GM12801 (cell line): ENCODE results near the gene NEGR1.

ENCODE experiments used
- TF ChIP-seq, protein P1 (sequence below): IDR thresholded peaks from one replicate; pipeline ENCODE4 v1.5.1; 2011; ENCODE audit warnings: control low read depth; ENCODE audit not compliant: insufficient read length; ENCODE audit errors: extremely low read depth

NEGR1 gene

GRCh38 chr1:71645015-71645414 lies 637.3 kb downstream of the NEGR1 start:
- TF ChIP-seq, protein P1, sequence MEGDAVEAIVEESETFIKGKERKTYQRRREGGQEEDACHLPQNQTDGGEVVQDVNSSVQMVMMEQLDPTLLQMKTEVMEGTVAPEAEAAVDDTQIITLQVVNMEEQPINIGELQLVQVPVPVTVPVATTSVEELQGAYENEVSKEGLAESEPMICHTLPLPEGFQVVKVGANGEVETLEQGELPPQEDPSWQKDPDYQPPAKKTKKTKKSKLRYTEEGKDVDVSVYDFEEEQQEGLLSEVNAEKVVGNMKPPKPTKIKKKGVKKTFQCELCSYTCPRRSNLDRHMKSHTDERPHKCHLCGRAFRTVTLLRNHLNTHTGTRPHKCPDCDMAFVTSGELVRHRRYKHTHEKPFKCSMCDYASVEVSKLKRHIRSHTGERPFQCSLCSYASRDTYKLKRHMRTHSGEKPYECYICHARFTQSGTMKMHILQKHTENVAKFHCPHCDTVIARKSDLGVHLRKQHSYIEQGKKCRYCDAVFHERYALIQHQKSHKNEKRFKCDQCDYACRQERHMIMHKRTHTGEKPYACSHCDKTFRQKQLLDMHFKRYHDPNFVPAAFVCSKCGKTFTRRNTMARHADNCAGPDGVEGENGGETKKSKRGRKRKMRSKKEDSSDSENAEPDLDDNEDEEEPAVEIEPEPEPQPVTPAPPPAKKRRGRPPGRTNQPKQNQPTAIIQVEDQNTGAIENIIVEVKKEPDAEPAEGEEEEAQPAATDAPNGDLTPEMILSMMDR = no peak

- TF ChIP-seq, protein P1 = no peak
Observed at GRCh38 chr1:71641903-71642302, 640.4 kb downstream of the NEGR1 start.

DNA sequence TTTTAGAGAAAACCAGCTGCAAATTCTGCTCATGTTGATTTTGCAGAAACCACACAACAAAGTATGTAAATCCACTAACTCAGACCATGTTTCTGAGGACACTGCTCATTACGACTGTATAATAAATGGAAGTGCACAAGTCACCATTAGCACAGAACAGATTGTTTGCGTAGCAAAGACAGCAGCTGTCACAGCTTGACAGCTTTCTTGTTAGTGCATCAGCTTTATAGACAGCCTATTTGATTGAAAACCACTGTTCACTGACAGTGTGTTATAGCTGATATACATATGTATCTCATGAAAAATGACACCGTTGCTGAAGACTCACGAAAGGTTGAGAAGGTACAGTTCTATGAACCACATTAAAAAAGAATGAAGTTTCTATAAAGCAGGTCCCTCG lies 641.3 kb downstream of the NEGR1 start:
- TF ChIP-seq, protein P1 = no peak

DNA sequence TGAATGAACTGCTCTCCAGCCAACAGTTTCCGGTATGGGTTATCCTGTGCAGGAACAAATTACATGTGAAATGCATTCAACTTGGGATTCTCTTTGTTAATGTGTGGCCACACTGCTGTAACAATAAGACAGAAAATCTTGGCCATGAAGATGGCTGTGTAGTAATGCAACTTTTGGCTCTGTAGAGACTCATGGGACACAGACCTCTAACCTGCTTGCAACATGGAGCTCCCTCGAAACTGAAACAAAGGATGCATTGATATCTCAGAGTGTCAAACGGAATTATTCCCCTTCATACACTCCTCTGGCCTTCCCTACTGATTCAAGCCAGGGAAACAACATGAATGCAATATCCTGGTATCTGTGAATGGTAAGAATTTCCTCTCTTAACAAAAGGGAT lies 642.2 kb downstream of the NEGR1 start:
- TF ChIP-seq, protein P1 = no peak

DNA sequence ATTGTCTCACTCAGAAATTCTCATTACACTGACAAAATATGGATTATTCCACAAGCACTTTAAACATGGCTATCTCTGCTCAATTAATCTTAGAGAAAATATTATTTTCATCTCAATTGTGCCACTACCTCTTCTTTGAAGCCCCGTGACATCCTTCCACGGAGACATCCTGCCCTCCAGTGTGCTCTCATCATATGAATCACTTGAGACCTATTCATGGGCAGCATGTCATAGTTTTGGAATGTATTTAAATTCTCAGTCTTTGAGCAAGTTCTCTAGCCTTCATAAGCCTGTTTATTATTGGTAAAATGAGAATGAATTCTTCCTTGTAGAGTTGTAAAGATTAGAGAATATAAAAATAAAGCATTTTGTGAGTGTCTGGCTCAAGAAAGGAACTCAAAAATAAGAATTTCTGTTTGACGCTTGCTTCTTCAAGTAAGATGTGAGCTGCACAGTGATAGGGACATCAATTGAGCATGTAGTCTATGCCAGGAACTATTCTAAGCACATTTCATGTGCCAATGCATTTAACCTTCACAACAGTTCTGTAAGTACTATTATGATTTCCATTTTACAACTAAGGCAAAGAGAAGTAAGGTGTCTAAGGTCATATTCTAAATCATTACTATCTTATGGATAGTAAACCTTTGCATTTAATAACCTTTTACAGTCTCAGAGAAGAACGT lies 644.1 kb downstream of the NEGR1 start:
- TF ChIP-seq, protein P1 = no peak

GRCh38 chr1:71635568-71635967 lies 646.8 kb downstream of the NEGR1 start:
- TF ChIP-seq, protein P1 = no peak

GRCh38 chr1:71634159-71634558 lies 648.2 kb downstream of the NEGR1 start:
- TF ChIP-seq, protein P1 = no peak
